K562 (cell line): ENCODE data around the gene IL23R. TPM values are rescaled to one million over a fixed set of nuclear protein-coding genes. Genes with fewer than 3 reads are reported as not detected.

Experiments used
- ATAC-seq: fragments of 200-7000 bp; cut with Tn5 transposase; 3 replicates; pipeline ENCODE4 v1.9.1; 2020; ENCODE audit warnings: moderate library complexity
- BruUV-seq: library from RNA; stranded (reverse); fragments of 400-500 nt; replicated peaks from 2 replicates; lab custom pipeline; 2021; lab: Mats Ljungman, UMichigan
- CTCF ChIA-PET: fragments of 300-600 bp; formaldehyde crosslinking; extraction: SDS; loops from one replicate; lab custom pipeline; 2021; ENCODE audit warnings: low intra/inter-chr PET ratio; lab: Yijun Ruan, JAX
- POLR2A ChIA-PET: fragments of 300-600, 350-650 bp; sonication (Branson Sonifier 250); formaldehyde crosslinking; extraction: SDS; loops from one replicate; lab custom pipeline; 2021; ENCODE audit warnings: antibody characterized with exemption, inconsistent platforms; lab: Yijun Ruan, JAX
- DNase-seq, 4 experiments: peaks; one replicate each; pipeline versions ENCODE4 v3.0.0 to v3.0.0-alpha.2; 2011 to 2018; ENCODE audit warnings: low spot score in 3 of 4, mixed read lengths in 3 of 4; ENCODE audit errors: extremely low read depth in 1 of 4
- FAIRE-seq: peaks from 2 replicates; lab custom pipeline; 2011; peaks lifted over from hg19 to GRCh38; lab: Jason Lieb, UNC
- H2AFZ ChIP-seq: 2 replicates; pipeline ENCODE4 v1.6.0; 2011; ENCODE audit warnings: low read depth, low read length, control low read depth, inconsistent platforms
- H3K27ac ChIP-seq: fragments of 200-600 bp; 3 replicates; pipeline ENCODE4 v1.8.0; 2011; ENCODE audit warnings: low read depth, mild to moderate bottlenecking, control low read depth, inconsistent platforms, low read length, moderate library complexity, mixed read lengths; ENCODE audit errors: extremely low read depth
- H3K27me3 ChIP-seq, 2 experiments: fragments of 300-600 bp in 1 of 2; 2 replicates in 1 of 2; 3 replicates in 1 of 2; pipeline versions ENCODE4 v1.6.0 to v1.8.0; 2011; ENCODE audit warnings: inconsistent platforms in 2 of 2, low read length in 2 of 2, mild to moderate bottlenecking in 1 of 2, mixed read lengths in 1 of 2, moderate library complexity in 1 of 2; ENCODE audit not compliant: control insufficient read depth in 2 of 2, insufficient read depth in 2 of 2
- H3K36me3 ChIP-seq: fragments of 300-600 bp; 3 replicates; pipeline ENCODE4 v1.8.0; 2011; ENCODE audit warnings: mild to moderate bottlenecking, low read length, inconsistent platforms; ENCODE audit not compliant: control insufficient read depth, insufficient read depth
- H3K4me1 ChIP-seq, 2 experiments: fragments of 200-600 bp in 1 of 2; replicated peaks in 1 of 2; 2 replicates in 1 of 2; 3 replicates in 1 of 2; pipeline versions ENCODE4 v1.5.1 to v1.8.0; 2011; ENCODE audit warnings: inconsistent platforms in 2 of 2, low read length in 2 of 2, mild to moderate bottlenecking in 1 of 2, mixed read lengths in 1 of 2, moderate library complexity in 1 of 2; ENCODE audit not compliant: control insufficient read depth in 2 of 2, insufficient read depth in 2 of 2
- H3K4me2 ChIP-seq: 2 replicates; pipeline ENCODE4 v1.6.1; 2011; ENCODE audit warnings: low read length, control low read depth, inconsistent platforms, mixed read lengths; ENCODE audit not compliant: insufficient read depth
- H3K4me3 ChIP-seq: fragments of 200-600 bp; sonication (generic), shearing (Covaris generic); 2 replicates; pipeline ENCODE4 v1.5.1; 2016; ENCODE audit warnings: control low read depth, inconsistent platforms
- H3K79me2 ChIP-seq: fragments of 200-600 bp; 3 replicates; pipeline ENCODE4 v1.8.0; 2011; ENCODE audit warnings: low read length, inconsistent platforms; ENCODE audit not compliant: control insufficient read depth, insufficient read depth
- H3K9ac ChIP-seq, 2 experiments: 2 replicates each; pipeline versions ENCODE4 v1.6.0 to v1.6.1; 2011; ENCODE audit warnings: low read depth in 2 of 2, low read length in 2 of 2, control low read depth in 1 of 2, inconsistent platforms in 1 of 2, mild to moderate bottlenecking in 1 of 2, mixed read lengths in 1 of 2; ENCODE audit not compliant: insufficient read depth in 1 of 2
- H3K9me1 ChIP-seq: one replicate; pipeline ENCODE4 v1.6.0; 2011; ENCODE audit warnings: inconsistent platforms, mild to moderate bottlenecking, low read length, moderate library complexity; ENCODE audit not compliant: control insufficient read depth, insufficient read depth
- H3K9me3 ChIP-seq: replicated peaks from 2 replicates; pipeline ENCODE4 v1.5.1; 2011; ENCODE audit warnings: low read depth, low read length, inconsistent platforms; ENCODE audit not compliant: control insufficient read depth, insufficient read depth
- H4K20me1 ChIP-seq: replicated peaks from 2 replicates; pipeline ENCODE4 v1.6.1; 2011; ENCODE audit warnings: low read length, inconsistent platforms, mixed read lengths; ENCODE audit not compliant: control insufficient read depth, insufficient read depth
- CSDE1 ChIP-seq, 2 experiments: fragments of 450-650 bp; IDR thresholded peaks; 2 replicates each; pipeline ENCODE4 v1.6.1; 2016; ENCODE audit warnings: mild to moderate bottlenecking in 1 of 2
- ELK3 ChIP-seq: fragments of 450-650 bp; formaldehyde crosslinking; IDR thresholded peaks from 2 replicates; pipeline ENCODE4 v1.4.0; 2020; ENCODE audit warnings: mild to moderate bottlenecking
- EP400 ChIP-seq: fragments of 450-650 bp; IDR thresholded peaks from 2 replicates; pipeline ENCODE4 v1.6.1; 2017; ENCODE audit warnings: antibody characterized with exemption, mild to moderate bottlenecking, moderate library complexity
- MTA2 ChIP-seq: fragments of 450-650 bp; IDR thresholded peaks from 2 replicates; pipeline ENCODE4 v1.6.1; 2016; ENCODE audit warnings: low read depth
- NCOR1 ChIP-seq: fragments of 450-650 bp; IDR thresholded peaks from 2 replicates; pipeline ENCODE4 v1.6.1; 2016; ENCODE audit warnings: mild to moderate bottlenecking, moderate library complexity
- PHF21A ChIP-seq: fragments of 450-650 bp; IDR thresholded peaks from 2 replicates; pipeline ENCODE4 v1.6.1; 2017; ENCODE audit warnings: low read depth, borderline replicate concordance
- PHF8 ChIP-seq: fragments of 200-600 bp; sonication (generic); IDR thresholded peaks from 2 replicates; pipeline ENCODE4 v1.6.1; 2012; ENCODE audit warnings: mixed run types, mild to moderate bottlenecking, inconsistent platforms, low read length, moderate library complexity, borderline replicate concordance
- POLR2AphosphoS5 ChIP-seq: IDR thresholded peaks from 2 replicates; pipeline ENCODE4 v1.6.1; 2011; ENCODE audit warnings: mild to moderate bottlenecking, low read depth, low read length, moderate library complexity; ENCODE audit not compliant: control insufficient read depth, insufficient read depth
- SFPQ ChIP-seq: fragments of 200-400 bp; formaldehyde crosslinking; IDR thresholded peaks from 2 replicates; pipeline ENCODE4 v1.6.1; 2017; ENCODE audit warnings: mild to moderate bottlenecking, low read depth, low read length, moderate library complexity
- ZNF184 ChIP-seq: sonication (generic); formaldehyde crosslinking; IDR thresholded peaks from 2 replicates; pipeline ENCODE4 v1.5.0; 2020; ENCODE audit warnings: missing genetic modification reagents
- ZNF644 ChIP-seq: fragments of 200-800 bp; sonication (Bioruptor generic); IDR thresholded peaks from 2 replicates; pipeline ENCODE4 v1.6.1; 2016; ENCODE audit warnings: low read depth, missing genetic modification characterization, missing compliant biosample characterization
- ZNF75A ChIP-seq: fragments of 450-650 bp; formaldehyde crosslinking; IDR thresholded peaks from 2 replicates; pipeline ENCODE4 v1.4.0; 2020; ENCODE audit warnings: mild to moderate bottlenecking
- WGBS: fragments of 100-300 bp; shearing (Covaris generic); methylation state at CpG from one replicate; pipeline ENCODE4 v1.1.6; 2016; ENCODE audit warnings: low coverage, mixed read lengths; ENCODE audit not compliant: insufficient coverage; ENCODE audit errors: missing lambda C conversion rate; 5-methylcytosine and 5-hydroxymethylcytosine counted together
- in situ Hi-C: fragments of 300-500 bp; cut with MboI; formaldehyde crosslinking; loops from 4 replicates; pipeline ENCODE4 v1.15.0; 2018; ENCODE audit warnings: inconsistent platforms, mixed read lengths
- intact Hi-C: fragments of 100-400 bp; cut with micrococcal nuclease; formaldehyde crosslinking; loops from 2 replicates; pipeline ENCODE4 v1.14.2; 2022
- polyA plus RNA-seq, 8 experiments: library from polyadenylated mRNA; depleted of rRNA in 4 of 8; stranded (reverse) in 5 of 8; unstranded in 3 of 8; fragments of >200 nt; fragmentation: Nextera tagmentation in 2 of 8; fragmentation: Illumina TruSeq in 1 of 8; extraction: Ambion mirVana in 2 of 8; extraction: Trizol in 1 of 8; gene quantifications; 2 replicates each; pipeline versions ENCODE4 v1.2.1 to v1.2.3, GENCODE V29; 2011 to 2014; ENCODE audit warnings: inconsistent platforms in 1 of 8, missing spikeins in 1 of 8
- total RNA-seq, 7 experiments: library from RNA; depleted of rRNA in 6 of 7; stranded (reverse); fragments of >200 nt in 6 of 7; fragmentation: Illumina TruSeq in 2 of 7; extraction: Trizol in 2 of 7; gene quantifications; 2 replicates each; pipeline versions ENCODE4 v1.2.1 to v1.2.3, GENCODE V29; 2011 to 2021; ENCODE audit warnings: low replicate concordance in 1 of 7
- TF ChIP-seq, protein P1 (sequence below): sonication (generic); formaldehyde crosslinking; IDR thresholded peaks from 2 replicates; pipeline ENCODE4 v1.8.0; 2023; ENCODE audit warnings: missing genetic modification reagents, mild to moderate bottlenecking, borderline replicate concordance

The IL23R gene
- total and polyA plus RNA-seq, 9 of the 15 experiments (the other 6 are each of a cell fraction or from before 2014, with no cell fraction given): 4.4 to 52.7 (median 22.8) TPM

DNA sequence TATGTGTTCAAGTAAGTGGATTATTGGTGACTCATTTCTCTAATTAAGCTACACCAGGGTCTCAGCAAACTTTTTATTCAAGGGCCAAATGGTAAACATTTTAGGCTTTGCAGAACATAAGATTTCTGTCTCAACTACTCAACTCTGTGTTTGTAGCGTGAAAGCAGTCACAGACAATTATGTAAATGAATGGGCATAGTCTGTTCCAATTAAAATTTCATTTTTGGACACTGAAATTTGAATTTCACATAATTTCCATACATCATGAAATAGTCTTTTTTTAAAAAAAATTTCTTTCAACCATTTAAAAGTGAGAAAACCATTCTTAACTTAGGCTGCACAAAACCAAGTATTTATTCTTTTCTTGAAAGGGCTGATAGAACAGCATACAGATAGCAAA, 50.1 kb downstream of the IL23R start:
- BruUV-seq: no TSS peak
- 100% methylated on average over 1 of the region's 1 CpG for WGBS
- no peak overlapping the region for H2AFZ ChIP-seq
- peaks cover 70% of the 10 kb centered on the region for H3K36me3 ChIP-seq
- no peak overlapping the region for H3K27ac ChIP-seq
- H3K9me3 ChIP-seq: no peaks in the 10 kb centered on the region
- H3K4me3 ChIP-seq: no peak overlapping the region
- peaks cover 14% of the 10 kb centered on the region for H4K20me1 ChIP-seq
- no peak overlapping the region for H3K4me2 ChIP-seq
- H3K9me1 ChIP-seq: no peaks in the 10 kb centered on the region
- no peaks in the 10 kb centered on the region for H3K27me3 ChIP-seq
- peaks cover 66% of the 10 kb centered on the region for H3K79me2 ChIP-seq
- no peak overlapping the region for H3K9ac ChIP-seq
- intact Hi-C loops: no loop called here
- FAIRE-seq (no peak), ATAC-seq (no peak), DNase-seq (no peak)
- ChIA-PET CTCF (no interaction called here), POLR2A (interaction anchor here (0.6 to 1.5 kb wide), 4 partner anchors 17 to 284 kb away, joined by 3 to 4 read pairs (median 4); no protein-coding TSS in a partner anchor)
- in situ Hi-C loops: no loop called here
- peaks cover 4 to 10% of the 10 kb centered on the region in 2 experiments; a peak in 1 of 5 replicates for H3K4me1 ChIP-seq
- TF ChIP-seq PHF21A (no peak), ELK3 (CRISPR knock-in tag) (no peak), ZNF644 (tag) (no peak), MTA2 (no peak), EP400 (no peak), NCOR1 (no peak), ZNF184 (CRISPR knock-in tag) (no peak), POLR2AphosphoS5 (no peak), SFPQ (no peak), ZNF75A (CRISPR knock-in tag) (no peak), PHF8 (no peak), CSDE1 (IDR thresholded peaks at IDR 0.05) (no peak)
- TF ChIP-seq, protein P1, sequence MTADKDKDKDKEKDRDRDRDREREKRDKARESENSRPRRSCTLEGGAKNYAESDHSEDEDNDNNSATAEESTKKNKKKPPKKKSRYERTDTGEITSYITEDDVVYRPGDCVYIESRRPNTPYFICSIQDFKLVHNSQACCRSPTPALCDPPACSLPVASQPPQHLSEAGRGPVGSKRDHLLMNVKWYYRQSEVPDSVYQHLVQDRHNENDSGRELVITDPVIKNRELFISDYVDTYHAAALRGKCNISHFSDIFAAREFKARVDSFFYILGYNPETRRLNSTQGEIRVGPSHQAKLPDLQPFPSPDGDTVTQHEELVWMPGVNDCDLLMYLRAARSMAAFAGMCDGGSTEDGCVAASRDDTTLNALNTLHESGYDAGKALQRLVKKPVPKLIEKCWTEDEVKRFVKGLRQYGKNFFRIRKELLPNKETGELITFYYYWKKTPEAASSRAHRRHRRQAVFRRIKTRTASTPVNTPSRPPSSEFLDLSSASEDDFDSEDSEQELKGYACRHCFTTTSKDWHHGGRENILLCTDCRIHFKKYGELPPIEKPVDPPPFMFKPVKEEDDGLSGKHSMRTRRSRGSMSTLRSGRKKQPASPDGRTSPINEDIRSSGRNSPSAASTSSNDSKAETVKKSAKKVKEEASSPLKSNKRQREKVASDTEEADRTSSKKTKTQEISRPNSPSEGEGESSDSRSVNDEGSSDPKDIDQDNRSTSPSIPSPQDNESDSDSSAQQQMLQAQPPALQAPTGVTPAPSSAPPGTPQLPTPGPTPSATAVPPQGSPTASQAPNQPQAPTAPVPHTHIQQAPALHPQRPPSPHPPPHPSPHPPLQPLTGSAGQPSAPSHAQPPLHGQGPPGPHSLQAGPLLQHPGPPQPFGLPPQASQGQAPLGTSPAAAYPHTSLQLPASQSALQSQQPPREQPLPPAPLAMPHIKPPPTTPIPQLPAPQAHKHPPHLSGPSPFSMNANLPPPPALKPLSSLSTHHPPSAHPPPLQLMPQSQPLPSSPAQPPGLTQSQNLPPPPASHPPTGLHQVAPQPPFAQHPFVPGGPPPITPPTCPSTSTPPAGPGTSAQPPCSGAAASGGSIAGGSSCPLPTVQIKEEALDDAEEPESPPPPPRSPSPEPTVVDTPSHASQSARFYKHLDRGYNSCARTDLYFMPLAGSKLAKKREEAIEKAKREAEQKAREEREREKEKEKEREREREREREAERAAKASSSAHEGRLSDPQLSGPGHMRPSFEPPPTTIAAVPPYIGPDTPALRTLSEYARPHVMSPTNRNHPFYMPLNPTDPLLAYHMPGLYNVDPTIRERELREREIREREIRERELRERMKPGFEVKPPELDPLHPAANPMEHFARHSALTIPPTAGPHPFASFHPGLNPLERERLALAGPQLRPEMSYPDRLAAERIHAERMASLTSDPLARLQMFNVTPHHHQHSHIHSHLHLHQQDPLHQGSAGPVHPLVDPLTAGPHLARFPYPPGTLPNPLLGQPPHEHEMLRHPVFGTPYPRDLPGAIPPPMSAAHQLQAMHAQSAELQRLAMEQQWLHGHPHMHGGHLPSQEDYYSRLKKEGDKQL: no peak
